22Rv1 (cell line): ENCODE results near the gene MR1.

ENCODE experiments used
- CTCF ChIP-seq: fragments of 450-650 bp; IDR thresholded peaks from 2 replicates; pipeline ENCODE4 v1.5.1; 2017; ENCODE audit warnings: mild to moderate bottlenecking
- ZFX ChIP-seq: fragments of 450-650 bp; IDR thresholded peaks from 2 replicates; pipeline ENCODE4 v1.6.1; 2017; ENCODE audit warnings: antibody characterized with exemption, borderline replicate concordance

GRCh38 chr1:181101581-181102226 is 67.9 kb downstream of the MR1 start:
- TF ChIP-seq CTCF (no peak), ZFX (no peak)
